Measurements from ENCODE around the gene MRFAP1L1.

The MRFAP1L1 gene

DNA sequence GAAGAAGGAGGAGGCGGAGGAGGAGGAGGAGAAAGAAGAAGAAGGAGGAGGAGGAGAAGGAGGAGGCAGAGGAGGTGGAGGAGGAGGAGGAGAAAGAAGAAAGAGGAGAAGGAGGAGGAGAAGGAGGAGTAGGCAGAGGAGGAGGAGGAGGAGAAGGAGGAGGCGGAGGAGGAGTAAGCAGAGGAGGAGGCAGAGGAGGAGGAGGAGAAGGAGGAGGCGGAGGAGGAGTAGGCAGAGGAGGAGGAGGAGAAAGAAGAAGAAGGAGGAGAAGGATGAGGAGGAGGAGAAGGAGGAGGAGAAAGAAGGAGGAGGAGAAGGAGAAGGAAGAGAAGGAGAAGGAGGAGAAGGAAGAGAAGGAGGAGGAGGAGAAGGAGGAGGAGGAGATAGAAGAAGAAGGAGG, 49.2 kb downstream of the MRFAP1L1 start:
- no peak for DNase-seq (ENCODE audit: low read depth in 3 of 3)

DNA sequence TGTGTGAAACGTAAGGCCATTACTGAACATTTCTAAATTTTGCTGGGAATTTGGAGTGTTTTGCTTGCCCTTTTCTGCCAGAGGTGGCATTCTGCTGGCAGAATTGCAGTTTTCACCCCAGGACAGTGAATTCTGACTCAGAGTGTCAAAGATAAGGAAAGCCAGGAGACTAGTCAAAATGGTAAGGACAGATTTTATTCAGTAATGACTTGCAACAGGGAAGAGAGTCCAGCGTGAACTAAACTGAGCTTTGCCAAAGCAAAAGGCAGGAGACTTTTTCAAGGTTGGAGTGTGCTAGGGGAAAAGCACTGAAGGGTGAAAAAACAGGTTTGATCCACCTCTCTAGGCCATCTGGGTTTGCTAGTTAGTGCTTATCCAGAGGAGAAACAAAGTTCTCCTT, 49.8 kb downstream of the MRFAP1L1 start:
- DNase-seq (ENCODE audit: low read depth in 3 of 3): no peak

DNA sequence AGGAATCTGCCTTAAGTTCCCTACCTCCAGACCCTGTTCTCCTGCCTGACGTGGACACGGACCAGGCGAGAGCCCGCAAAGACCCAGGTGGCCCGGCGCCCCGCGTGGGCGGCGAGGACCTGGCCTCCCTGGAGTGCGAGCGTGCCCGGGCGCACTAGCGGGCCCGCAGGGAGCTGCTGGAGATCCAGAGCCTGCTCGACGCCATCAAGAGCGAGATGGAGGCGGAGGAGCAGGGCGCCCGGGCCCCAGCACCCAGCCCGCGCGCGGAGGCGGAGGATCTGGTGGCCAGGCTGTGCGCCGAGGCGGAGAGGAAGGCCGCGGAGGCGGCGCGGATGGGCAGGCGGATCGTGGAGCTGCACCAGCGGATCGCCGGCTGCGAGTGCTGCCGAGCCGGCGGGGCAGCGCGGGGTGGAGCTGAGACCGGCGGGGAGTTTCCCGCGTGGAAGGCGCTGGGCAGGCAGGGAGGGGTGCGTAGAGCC, 51.0 kb downstream of the MRFAP1L1 start:
- peak in 2 of 3 experiments; percentile 37 to 41 for DNase-seq (ENCODE audit: low read depth in 3 of 3)

DNA sequence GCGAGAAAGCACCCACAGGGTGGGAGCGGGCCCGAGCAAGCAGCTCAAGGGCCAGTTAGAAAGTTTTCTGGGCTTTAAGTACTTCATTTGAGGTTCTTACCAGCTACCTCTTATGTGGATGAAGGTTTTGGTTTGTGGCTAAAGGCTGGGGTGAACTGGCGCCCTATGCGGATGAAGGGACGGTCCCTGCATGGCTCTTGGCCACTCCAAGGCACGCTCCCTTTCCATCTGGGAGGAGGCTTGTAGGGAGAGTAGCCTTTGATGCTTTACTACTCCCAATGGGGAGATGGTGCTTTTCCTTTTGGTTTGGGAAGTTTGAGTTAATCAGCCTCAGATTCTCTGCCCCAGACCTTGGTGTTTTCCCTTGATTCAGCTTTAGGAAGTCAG, 51.5 kb downstream of the MRFAP1L1 start:
- DNase-seq (ENCODE audit: low read depth in 3 of 3): no peak
